NCI-H526 (cell line): Measurements from ENCODE around the gene VWA3B.
"Not testable (repeated sequence)": the region's sequence is repeated elsewhere in the genome, so short reads cannot be mapped to it uniquely, and the experiment has no call there.

Experiments used
- DNase-seq, 2 experiments: peaks; one replicate each; lab custom pipeline; 2025; lab: John Stamatoyannopoulos, UW

The VWA3B gene, protein sequence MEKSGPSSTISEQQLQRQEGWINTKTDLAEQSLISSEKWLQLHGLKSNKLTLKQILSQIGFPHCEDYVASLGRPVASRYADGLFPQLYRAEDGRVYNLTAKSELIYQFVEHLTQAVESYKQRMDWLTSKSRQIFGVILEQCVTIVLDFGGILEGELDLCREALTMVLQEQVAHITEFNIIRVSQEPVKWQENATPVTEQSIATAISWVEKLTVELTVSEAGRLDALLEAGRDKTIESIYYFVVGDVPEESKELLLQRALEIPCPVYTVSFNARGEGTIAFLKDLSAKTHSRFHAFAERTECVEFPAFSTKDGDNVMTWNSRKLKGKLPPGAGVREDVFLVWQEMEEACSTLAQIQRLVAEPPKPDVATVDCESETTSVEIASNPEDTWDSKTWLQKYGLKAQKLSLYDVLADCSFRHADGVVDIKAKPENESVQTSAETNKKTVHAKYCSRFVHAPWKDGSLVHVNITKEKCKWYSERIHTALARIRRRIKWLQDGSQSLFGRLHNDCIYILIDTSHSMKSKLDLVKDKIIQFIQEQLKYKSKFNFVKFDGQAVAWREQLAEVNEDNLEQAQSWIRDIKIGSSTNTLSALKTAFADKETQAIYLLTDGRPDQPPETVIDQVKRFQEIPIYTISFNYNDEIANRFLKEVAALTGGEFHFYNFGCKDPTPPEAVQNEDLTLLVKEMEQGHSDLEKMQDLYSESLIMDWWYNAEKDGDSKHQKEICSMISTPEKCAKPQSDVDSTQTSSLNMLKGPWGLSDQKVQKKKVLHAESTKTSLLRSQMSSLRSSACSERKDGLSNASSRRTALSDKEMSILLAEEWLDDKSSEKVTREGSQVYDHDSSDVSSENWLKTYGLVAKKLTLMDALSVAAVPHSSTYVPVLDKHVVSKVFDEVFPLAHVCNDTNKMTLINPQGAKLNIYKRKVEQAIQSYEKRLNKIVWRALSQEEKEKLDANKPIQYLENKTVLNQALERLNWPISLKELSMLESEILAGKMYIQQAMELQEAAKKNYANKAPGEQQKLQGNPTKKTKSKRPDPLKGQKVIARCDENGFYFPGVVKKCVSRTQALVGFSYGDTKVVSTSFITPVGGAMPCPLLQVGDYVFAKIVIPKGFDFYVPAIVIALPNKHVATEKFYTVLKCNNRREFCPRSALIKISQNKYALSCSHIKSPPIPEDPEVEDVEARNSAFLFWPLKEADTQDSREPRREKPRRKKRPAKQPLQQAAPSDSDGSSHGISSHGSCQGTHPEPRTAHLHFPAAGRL (N-terminal part only)

DNA sequence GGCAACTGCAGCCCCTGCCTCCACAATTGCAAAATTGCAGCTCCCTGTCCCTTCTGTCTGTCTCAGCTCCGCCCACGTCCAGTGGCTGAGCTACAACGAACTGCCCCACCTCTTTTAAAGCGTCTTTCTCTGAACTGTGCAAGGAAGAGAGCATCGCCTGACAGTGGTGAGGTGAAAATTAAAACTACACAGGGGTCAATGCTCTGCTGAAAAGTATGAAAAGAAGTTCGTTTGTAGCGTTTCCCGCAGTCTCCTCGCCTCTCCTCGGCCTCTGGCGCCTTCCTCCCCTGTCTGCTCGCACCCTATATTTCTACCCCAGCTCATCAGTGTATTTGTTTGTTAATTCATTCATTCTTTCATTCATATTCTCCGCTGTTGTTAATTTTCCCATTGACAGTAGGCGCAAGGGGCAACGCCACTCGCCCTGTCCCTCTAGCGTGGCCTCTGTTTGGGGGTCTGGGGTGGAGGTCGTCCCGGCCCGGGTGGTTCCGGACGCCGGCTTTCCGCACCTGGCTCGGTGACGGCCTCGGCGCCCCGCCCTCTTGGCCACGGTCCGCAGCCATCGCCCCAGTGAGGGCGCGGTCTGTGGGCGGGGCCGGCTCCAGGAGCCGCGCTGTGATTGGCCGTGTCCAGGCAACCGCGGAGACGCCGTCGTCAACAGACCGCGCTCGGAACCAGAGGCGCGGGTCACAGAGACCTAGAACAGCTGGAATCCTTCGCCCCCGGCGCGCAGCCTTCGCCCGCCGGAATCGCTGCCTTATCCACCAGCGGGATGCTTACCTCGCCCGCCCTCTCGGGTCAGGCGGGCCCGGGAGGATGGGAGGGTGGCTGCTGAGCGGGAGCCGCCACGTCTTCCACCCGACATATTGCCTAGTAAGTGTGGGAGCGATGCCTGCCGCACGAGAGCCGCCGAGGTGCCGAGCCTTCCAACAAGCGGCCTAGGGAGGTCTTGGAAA lies at the start of gene VWA3B:
Gene VWA3B, plus strand, starts transcription at position 677 of the 956 bp plus-strand sequence. CDS start 5,926 bp downstream, outside the sequence.
- peak; percentile 34 to 85 for DNase-seq

DNA sequence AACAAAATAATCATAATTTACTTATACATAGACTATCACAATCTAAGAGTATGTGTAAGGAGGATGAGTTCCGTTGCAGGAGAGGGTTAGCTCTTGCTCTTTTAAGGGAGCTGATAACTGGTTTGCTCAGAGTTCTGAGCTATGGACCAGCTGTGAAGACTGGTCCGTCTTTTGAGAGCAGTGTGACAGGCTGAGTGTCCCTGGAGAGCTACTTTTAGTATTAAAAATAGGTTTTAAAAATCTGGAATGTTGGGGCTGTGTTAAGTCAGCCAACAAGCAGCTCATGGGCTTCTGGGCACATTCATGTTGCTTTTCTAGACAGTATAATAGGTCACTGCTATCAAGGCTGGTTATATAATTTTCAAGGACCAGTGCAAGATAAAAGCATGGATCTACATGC lies 49.8 kb upstream of the VWA3B start:
- no peak for DNase-seq

DNA sequence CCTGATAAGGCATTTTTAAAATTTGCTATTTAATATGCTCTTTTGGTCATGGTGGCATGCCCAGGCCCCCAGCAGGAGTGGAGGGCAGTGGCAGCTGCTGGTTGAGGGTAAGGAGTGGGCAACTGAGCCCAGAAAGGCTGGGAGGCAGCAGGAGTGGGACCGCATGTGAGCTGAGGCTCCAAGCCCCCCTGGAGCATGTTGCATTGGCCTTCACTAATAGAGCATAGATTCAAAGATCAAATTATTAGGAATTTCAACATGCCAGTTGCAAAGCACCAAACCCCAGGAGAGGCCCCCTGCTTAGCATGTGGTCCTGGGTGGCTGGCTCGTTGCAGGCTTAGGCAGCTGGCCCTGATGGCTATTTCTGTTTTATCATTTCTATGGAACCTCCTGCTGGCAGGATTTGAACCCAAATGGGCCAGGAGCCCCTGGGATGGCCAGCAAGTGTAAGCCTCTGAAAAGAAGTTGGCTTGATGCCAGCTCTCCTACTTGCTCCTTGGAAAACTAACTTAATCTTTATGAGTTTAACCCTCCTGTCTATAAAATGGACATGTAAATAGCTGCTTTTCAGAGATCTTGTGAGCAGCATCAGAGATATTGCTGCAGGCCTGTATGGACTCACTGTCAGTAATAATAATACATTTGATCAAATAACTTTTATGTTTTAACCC lies 49.2 kb upstream of the VWA3B start:
- DNase-seq = no peak

DNA sequence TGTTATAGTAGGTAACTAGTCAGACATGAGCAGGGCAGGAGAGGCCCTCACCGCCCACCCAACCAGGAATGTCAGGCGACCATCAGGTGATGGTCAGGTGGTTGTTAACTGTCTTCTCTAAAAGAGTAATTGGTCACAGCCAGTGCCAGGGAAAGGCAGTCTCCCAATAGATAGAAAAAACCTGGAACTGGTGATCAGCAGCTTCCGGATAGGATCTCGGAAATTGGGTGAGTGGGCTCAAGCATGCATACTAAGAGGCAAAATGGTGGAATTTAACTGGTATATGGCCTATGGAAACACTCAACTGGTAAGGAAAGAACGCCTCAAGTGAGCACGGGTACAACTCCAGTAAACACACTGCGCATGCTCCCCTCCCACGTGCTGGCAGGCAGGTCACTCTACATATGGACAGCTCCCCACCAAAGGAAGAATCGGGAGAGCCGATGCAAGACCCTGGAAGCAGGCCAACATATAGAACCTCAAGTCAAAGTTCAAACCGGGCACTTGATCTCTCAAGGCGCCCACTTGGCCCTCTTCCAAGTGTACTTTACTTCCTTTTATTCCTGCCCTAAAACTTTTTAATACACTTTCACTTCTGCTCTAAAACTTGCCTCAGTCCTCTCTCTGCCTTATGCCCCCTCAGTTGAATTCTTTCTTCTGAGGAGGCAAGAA lies 47.7 kb upstream of the VWA3B start:
- no peak for DNase-seq

DNA sequence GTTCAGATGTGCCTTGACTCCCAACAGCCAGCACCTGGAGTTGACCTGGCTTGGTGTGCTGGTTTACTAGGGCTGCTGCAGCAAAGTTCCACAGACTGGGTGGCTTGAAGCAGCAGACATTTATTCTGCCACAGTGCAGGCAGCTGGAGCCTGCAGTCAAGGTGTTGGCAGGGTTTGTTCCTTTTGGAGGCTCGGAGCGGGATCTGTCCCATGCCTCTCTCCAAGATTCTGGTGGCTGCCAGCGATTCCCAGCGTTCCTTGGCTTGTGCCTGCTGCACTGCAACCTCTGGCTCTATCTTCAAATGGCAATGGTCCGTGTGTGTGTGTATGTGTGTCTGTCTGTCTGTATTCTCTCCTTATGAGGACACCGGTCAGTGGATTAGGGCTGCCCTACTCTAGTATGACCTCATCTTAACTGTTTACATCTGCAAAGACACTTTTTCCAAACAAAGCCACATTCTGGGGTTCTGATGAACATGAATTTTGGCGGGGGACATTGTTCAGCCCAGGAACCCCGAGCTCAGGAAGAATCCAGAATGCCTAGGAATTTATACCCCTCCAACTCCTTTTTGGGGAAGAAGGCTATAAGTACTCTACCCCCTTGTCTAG lies 46.5 kb upstream of the VWA3B start:
- no peak for DNase-seq

DNA sequence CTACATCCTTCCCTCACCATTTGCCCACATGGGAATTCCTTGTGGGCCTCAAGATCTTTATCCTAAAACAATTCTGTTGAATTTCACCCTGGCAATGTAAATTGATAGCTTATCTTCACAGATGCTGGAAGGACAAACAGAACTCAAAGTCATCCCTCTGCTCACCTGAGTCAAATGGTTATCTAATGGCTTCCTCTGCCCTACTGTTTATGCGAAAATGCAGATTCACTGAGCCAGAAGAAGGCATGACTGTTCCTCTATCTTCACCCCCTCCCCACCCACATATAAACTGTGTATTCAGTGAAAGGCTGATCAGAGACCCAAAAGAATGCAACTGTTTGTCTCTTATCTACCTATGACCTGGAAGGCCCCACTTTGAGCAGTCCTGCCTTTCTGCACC lies 43.9 kb upstream of the VWA3B start:
- no peak for DNase-seq

DNA sequence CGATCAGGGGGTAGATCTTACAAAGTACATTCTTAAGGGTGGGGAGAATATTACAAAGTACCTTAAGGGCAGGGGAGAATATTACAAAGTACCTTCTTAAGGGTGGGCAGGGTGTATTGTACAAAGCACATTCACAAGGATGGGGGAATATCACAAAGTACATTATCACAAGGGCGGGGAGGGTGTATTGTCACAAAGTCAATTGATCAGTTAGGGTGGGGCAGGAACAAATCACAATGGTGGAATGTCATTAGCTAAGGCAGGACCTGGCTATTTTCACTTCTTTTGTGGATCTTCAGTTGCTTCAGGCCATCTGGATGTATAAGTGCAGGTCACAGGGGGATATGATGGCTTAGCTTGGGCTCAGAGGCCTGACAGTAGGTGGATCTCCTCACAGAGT lies 42.2 kb upstream of the VWA3B start:
- not testable (repeated sequence) for DNase-seq

DNA sequence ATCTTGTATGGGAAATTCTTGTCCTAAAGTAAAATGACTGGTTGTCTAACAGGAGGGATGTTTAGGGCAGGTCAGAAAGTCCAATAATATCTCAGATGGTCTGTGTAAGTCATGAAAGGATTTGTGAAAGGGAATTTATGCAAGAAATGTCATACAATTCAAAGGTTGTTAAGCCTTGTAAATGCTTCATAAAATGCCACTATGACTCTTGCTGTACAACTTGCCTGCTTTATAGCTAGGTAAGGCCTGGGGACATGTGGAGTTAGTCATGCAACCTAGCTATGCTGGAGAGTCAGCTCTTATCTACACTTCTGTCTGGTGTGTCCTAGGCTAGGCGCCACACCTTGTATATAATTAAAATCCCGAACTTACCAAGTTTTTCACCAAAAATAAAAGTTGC lies 36.9 kb upstream of the VWA3B start:
- no peak for DNase-seq

DNA sequence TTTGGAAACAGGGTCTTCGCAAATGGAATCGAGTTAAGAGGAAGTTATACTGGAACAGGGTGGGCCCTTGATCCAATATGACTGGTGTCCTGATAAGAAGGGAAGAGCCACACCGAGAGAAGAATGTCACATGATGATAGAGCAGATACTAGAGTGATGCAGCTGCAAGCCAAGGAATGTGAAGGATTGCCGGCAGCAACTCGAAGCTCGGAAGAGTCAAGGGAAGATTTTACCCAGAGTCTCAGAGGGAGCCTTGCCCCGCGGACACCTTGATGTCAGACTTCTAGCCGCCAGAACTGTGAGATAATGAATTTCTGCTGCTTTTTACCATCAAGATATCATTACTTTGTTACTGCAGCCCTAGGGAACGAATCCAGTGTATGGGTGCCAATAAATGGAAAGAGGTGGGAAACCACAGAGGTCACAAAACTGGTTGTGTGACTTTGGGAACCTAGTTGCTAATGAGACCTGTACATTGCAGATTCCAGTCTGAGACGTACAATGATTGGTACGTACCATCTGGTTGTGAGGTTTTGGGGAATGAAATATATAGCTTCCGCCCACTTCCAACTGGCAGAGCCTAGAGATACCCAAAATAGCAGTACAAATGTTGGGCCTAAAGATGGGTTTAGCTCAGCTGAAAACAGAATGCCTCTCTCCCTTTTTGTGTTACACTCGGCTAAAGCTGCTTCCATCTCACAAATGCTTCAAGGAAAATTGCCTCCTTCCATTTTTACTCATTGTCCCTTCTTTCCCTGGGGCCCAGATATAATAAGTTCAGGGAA lies 28.6 kb upstream of the VWA3B start:
- no peak for DNase-seq

DNA sequence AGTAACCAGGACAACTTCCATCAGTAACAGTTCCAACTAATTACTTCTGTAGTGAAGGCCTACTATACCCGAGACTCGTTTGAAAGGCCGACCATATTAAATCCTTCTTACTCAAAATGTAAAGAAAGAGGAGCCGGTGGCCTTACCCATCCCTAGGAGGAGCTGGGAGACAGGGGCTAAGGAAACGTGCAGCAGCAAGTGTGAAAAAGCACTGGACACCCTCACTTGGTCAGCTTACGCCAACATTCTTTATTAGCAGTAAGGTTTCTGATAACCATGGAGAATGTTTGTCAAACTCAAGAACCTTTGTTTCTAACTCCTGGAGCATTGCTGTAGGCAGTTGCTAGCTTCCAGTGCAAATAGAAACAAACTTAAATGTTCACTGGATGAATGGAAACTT lies 26.7 kb upstream of the VWA3B start:
- DNase-seq = no peak

DNA sequence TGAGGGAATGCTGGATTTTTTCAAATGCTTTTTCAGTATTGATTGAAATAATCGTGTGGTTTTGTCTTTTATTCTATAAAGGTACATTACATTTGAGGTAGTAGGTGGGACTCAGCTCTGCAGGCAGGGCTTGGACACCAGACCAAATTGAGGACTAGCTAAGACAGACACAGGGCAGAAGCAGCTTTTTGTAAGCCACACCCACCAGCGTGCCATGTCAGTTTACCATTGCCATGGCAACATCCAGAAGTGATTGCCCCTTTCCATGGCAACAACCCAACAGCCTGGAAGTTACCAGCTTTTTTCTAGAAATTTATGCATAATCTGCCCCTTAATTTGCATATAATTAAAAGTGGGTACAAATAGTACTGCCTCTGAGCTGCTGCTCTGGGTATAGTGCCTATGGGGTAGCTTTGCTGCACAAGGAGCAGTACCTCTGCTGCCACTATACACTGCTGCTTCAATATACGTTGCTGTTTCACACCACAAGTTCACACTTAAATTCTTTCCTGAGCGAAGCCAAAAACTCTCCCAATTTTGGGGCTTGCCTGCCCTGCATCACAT lies 23.6 kb upstream of the VWA3B start:
- DNase-seq = no peak

DNA sequence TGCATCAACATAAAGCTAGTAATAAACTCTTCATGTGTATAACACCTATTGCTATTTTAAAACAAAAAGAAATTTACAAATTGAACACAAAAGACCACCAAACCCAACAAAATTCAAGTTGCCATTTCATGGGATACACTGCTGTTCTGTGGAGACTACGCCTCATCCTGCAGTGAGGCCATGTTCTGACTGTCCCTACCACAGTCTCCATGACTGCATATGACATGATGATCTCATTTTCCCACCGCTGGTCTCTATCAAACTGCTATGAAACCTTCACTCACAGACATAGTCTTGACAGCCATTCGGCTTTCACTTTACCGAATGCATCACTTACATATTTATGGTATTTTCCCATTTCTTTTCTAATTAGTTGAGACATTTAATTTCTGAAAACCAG lies 21.2 kb upstream of the VWA3B start:
- no peak for DNase-seq

DNA sequence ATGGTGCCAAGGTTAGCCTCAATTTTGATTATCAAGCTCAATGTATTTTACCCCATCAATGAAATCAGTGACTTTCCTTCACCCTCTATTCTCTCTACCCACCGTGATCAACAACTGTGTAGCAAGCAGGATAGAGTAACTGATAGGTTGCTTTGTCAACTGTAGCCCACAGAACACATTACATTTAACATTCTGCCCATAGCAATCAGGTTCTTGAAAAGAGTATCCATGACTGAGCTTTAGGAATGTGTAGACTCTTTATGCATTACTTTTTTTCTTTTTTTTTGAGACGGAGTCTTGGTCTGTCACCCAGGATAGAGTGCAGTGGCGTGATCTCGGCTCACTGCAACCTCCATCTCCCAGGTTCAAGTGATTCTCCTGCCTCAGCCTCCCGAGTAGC lies 19.8 kb upstream of the VWA3B start:
- DNase-seq = no peak

DNA sequence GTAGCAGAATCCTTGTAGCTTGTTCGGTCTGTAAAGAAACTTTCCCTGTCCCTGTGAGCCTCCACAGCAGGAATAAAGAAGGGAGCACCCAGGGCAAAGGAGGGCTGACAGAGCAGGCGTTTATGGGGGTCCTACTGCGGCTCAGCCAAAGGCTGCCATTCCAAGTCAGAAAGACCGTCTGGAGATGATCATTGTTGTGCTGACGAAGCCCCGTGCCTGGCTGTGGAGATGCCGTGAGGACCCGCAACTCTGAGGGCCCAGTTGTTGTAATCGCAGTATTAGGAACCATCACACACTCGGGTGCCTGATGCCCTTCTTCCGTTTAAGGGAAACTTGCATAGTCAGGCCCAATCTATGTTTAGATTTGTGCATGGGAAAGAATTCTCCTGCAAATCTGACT lies 16.9 kb upstream of the VWA3B start:
- no peak for DNase-seq

DNA sequence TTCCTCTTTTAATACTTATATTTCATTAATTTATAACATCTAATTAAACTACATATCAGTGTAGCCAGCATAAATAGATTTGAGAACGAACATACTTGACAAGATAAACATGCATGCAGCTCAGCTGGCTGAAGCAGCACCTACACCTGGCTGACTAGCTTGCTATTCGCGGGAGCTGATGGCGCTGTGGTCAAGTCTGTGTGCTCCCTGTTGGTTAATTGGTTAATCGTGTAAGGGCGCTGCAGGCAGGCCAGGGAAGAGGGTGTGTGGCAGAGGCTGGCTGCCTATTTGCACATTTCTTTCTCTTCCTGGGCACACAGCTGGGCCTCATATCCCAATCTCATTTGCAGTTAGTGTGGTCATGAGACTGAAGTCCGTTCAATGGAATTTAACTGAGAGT lies 14.5 kb upstream of the VWA3B start:
- no peak for DNase-seq

DNA sequence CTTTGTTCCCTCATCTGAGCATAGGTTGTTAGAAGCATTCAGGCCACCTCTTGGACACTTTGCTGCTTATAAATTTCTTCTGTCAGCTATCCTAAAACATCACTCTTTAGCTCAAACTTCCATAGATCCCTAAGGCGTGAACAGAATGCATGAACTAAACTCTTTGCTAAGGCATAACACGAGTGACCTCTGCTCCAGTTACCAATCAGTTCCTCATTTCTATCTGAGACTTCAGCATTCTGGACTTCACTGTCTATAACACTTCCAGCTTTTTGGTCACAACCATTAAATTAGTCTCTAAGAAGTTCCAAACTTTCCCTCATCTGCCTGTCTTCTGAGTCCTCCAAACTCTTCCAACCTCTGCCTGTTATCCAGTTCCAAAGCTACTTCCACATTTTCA lies 8.3 kb upstream of the VWA3B start:
- no peak for DNase-seq

DNA sequence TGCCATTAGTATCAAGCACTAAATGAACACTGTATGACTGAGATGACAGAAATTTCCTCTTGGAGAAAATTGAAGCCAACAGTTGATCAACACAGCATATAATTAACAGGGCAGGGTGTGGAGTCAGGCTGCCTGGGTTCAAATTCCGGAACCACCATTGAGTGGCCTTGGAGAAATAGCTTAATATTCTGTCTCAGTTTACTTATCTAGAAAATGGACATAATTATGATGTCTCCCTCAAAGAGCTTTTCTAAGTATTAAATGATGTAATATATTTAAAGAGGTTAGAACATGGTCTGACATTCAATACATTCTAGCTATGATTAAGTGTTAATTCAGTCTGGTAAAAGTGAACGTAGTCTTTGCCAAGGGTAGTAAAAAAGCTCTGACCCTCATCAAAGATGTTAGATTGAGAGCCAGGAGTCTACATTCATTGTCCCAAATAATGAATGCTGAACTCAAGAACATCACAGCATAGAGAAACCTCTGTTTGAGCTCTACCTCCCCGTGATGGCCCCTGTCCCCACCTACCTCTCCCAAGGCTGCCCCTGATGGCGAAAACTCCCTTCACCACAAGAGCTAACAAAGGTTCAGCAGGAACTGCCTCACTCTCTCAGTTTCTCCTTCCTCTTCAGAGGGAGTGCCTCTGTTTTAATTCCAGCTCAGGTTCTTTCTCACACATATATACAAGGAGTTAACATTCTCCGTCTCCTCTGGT lies 2.7 kb upstream of the VWA3B start:
- no peak for DNase-seq

DNA sequence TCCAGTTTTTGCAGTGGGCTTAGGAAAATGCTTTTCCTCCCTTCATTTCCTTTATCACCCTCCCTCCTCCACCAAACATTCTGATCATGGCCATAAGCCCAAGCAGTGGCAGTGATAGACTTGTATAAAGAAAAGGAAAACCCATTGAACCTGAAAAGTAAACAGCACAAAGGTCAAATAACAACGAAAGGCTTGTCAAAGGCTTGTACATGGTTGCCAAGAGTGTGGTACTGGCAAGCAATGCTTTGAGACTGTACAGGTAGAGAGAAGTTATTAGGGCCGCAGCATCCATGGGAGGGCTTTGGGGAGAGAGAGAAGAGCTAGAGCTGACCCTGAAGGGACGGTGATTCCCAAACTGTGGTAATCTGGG lies 2.1 kb upstream of the VWA3B start:
- no peak for DNase-seq
